ENCODE measurements around the gene LRRTM4. TPM values are rescaled to one million over a fixed set of nuclear protein-coding genes. Genes with fewer than 3 reads are reported as not detected.
"Not testable (repeated sequence)": the region's sequence is repeated elsewhere in the genome, so short reads cannot be mapped to it uniquely, and the experiment has no call there.

LRRTM4 gene
- polyA plus RNA-seq, 1 donor from 2014 or later: 37.1 TPM

DNA sequence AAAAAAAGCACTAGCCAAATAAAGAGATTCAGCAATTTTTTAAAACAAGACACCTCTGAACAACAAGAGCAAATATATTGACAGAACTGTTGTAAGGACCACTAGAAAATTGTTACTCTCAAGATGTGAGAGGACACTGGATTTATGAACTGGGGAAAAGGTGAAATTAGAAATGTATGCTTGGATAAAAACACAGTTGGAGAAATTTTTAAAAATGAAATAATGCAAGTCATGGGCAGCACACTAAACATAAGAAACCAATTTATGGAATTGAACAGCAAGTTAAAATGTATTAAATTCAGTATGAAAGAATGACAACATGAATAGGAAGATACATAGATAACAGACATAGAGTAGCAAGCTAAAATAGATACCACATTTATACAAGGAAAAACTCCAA, 377.4 kb downstream of the LRRTM4 start:
- H2AFZ ChIP-seq (ENCODE audit: low read depth, low read length): no peak overlapping the region
- no peak overlapping the region for H3K27ac ChIP-seq (ENCODE audit: low read length)
- no peak overlapping the region for H3K4me3 ChIP-seq (ENCODE audit: low read length)
- H3K79me2 ChIP-seq (replicated peaks; ENCODE audit: insufficient read depth, low read length): no peaks in the 10 kb centered on the region
- H4K20me1 ChIP-seq (ENCODE audit: insufficient read depth): no peaks in the 10 kb centered on the region
- H3K9ac ChIP-seq (ENCODE audit: low read length): no peak overlapping the region
- no peak overlapping the region for H3K4me2 ChIP-seq (ENCODE audit: low read length)
- TF ChIP-seq CTCF (IDR thresholded peaks at IDR 0.05; ENCODE audit: poor library complexity, severe bottlenecking): no peak
- TF ChIP-seq MXI1 (conservative IDR thresholded peaks at IDR 0.05; ENCODE audit: poor library complexity, severe bottlenecking): no peak
- no peak for TF ChIP-seq EP300 (conservative IDR thresholded peaks at IDR 0.05; ENCODE audit: poor library complexity, severe bottlenecking)
- TF ChIP-seq, protein P1, sequence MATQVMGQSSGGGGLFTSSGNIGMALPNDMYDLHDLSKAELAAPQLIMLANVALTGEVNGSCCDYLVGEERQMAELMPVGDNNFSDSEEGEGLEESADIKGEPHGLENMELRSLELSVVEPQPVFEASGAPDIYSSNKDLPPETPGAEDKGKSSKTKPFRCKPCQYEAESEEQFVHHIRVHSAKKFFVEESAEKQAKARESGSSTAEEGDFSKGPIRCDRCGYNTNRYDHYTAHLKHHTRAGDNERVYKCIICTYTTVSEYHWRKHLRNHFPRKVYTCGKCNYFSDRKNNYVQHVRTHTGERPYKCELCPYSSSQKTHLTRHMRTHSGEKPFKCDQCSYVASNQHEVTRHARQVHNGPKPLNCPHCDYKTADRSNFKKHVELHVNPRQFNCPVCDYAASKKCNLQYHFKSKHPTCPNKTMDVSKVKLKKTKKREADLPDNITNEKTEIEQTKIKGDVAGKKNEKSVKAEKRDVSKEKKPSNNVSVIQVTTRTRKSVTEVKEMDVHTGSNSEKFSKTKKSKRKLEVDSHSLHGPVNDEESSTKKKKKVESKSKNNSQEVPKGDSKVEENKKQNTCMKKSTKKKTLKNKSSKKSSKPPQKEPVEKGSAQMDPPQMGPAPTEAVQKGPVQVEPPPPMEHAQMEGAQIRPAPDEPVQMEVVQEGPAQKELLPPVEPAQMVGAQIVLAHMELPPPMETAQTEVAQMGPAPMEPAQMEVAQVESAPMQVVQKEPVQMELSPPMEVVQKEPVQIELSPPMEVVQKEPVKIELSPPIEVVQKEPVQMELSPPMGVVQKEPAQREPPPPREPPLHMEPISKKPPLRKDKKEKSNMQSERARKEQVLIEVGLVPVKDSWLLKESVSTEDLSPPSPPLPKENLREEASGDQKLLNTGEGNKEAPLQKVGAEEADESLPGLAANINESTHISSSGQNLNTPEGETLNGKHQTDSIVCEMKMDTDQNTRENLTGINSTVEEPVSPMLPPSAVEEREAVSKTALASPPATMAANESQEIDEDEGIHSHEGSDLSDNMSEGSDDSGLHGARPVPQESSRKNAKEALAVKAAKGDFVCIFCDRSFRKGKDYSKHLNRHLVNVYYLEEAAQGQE (IDR thresholded peaks at IDR 0.05; ENCODE audit: borderline replicate concordance): no peak
- TF ChIP-seq RAD21 (conservative IDR thresholded peaks at IDR 0.05): no peak
- TF ChIP-seq TAF1 (IDR thresholded peaks at IDR 0.05; ENCODE audit: low read depth): no peak
- TF ChIP-seq EZH2 (IDR thresholded peaks at IDR 0.05; ENCODE audit: borderline replicate concordance, insufficient read depth, low read length, poor library complexity, severe bottlenecking): no peak
- TF ChIP-seq SMC3 (conservative IDR thresholded peaks at IDR 0.05; ENCODE audit: poor library complexity): no peak
- no peak for TF ChIP-seq POLR2AphosphoS5 (IDR thresholded peaks at IDR 0.05)
- H3K27me3 ChIP-seq (ENCODE audit: insufficient read depth, low read depth, low read length): no peaks in the 10 kb centered on the region
- no peaks in the 10 kb centered on the region for H3K36me3 ChIP-seq (ENCODE audit: insufficient read depth, low read length)
- H3K9me3 ChIP-seq (ENCODE audit: low read length): no peaks in the 10 kb centered on the region
- H3K9me2 ChIP-seq (ENCODE audit: insufficient read depth, low read length): no peaks in the 10 kb centered on the region
- H3F3A ChIP-seq (ENCODE audit: insufficient read depth, low read length, poor library complexity, severe bottlenecking): peaks cover 3% of the 10 kb centered on the region

GRCh38 chr2:77142141-77142540, 380.0 kb downstream of the LRRTM4 start:
- Histone ChIP-seq H3K4me3 (ENCODE audit: low read length) (no peak overlapping the region), H3K79me2 (replicated peaks; ENCODE audit: insufficient read depth, low read length) (no peaks in the 10 kb centered on the region)
- TF ChIP-seq MXI1 (conservative IDR thresholded peaks at IDR 0.05; ENCODE audit: poor library complexity, severe bottlenecking): no peak
- TF ChIP-seq, protein P1 (IDR thresholded peaks at IDR 0.05; ENCODE audit: borderline replicate concordance): no peak
- TF ChIP-seq EP300 (conservative IDR thresholded peaks at IDR 0.05; ENCODE audit: poor library complexity, severe bottlenecking): no peak

GRCh38 chr2:77128479-77128878, 393.7 kb downstream of the LRRTM4 start:
- H3K79me2 ChIP-seq (replicated peaks; ENCODE audit: insufficient read depth, low read length); H3K27me3 ChIP-seq (ENCODE audit: insufficient read depth, low read depth, low read length); H3K9ac ChIP-seq (ENCODE audit: low read length); H3K4me3 ChIP-seq (ENCODE audit: low read length); H3K36me3 ChIP-seq (ENCODE audit: insufficient read depth, low read length); H3K4me2 ChIP-seq (ENCODE audit: low read length); H4K20me1 ChIP-seq (ENCODE audit: insufficient read depth); H2AFZ ChIP-seq (ENCODE audit: low read depth, low read length); H3K9me3 ChIP-seq (ENCODE audit: low read length); H3K27ac ChIP-seq (ENCODE audit: low read length); H3K9me2 ChIP-seq (ENCODE audit: insufficient read depth, low read length); H3F3A ChIP-seq (ENCODE audit: insufficient read depth, low read length, poor library complexity, severe bottlenecking): not testable (repeated sequence)

More at GRCh38 chr2:77142141-77142540, 380.0 kb downstream of the LRRTM4 start:
- no peaks in the 10 kb centered on the region for H3K9me2 ChIP-seq (ENCODE audit: insufficient read depth, low read length)
- no peaks in the 10 kb centered on the region for H4K20me1 ChIP-seq (ENCODE audit: insufficient read depth)
- no peak overlapping the region for H3K4me2 ChIP-seq (ENCODE audit: low read length)
- no peak overlapping the region for H3K9ac ChIP-seq (ENCODE audit: low read length)
- H3K36me3 ChIP-seq (ENCODE audit: insufficient read depth, low read length): no peaks in the 10 kb centered on the region
- H2AFZ ChIP-seq (ENCODE audit: low read depth, low read length): no peak overlapping the region
- no peaks in the 10 kb centered on the region for H3K9me3 ChIP-seq (ENCODE audit: low read length)
- no peaks in the 10 kb centered on the region for H3F3A ChIP-seq (ENCODE audit: insufficient read depth, low read length, poor library complexity, severe bottlenecking)
- H3K27ac ChIP-seq (ENCODE audit: low read length): no peak overlapping the region
- no peaks in the 10 kb centered on the region for H3K27me3 ChIP-seq (ENCODE audit: insufficient read depth, low read depth, low read length)
